HG03095 (cell line): ENCODE data around the gene ARID3A.
A peak's percentile ranks its signal among the peaks of the same experiment; 100 is the strongest.
"Not testable (repeated sequence)": the region's sequence is repeated elsewhere in the genome, so short reads cannot be mapped to it uniquely, and the experiment has no call there.

Experiments
- ATAC-seq: cut with Tn5 transposase; IDR thresholded peaks from one replicate; pipeline ENCODE4 v1.9.1; 2021; ENCODE audit warnings: moderate library complexity; ENCODE audit not compliant: unreplicated experiment

The ARID3A gene

DNA sequence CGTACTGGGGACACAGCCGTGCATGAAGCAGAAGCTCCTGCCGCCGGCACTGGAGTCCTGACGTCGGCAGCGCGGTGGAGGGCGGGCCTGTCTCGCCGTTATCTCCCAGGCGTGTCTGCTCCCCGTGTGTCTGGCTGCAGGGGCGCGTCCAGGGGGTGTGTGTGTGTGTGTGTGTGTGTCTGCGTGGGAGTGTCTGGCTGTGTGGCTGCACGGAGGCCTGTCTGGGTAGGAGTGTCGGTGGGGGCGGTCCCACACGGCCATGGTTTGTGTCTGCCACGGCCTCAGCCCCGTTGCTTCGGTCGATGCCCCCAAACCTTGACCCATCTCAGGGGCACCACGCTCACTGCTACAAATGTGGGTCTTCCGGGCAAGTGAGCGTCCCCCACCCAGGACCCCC, 18.3 kb downstream of the ARID3A start:
- ATAC-seq: no peak

DNA sequence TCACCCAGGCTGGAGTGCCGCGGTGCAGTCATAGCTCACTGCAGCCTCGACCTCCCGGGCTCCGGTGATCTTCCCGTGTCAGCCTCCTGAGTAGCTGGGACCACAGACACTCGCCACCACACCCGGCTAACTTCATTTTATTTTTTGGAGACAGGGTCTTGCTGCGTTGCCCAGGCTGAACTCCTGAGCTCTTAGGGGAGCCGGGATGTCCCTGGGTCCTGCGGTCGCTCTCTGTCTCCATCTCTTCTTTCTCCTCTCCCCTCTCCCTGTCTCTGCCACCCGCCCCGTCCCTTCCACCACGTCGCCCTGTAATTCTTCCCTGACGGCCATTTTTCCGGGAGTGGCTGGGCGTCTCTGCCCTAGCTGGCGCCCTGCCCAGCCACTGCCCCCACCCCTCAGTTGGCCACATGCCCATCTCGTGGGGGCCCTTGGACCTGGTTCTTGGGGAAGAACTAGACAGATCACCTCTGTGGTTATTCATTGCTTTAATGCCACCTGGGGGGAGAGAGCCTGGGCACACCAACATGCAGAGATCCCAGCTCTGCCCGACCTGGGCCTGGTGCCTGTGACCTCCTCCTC, 18.9 kb downstream of the ARID3A start:
- ATAC-seq: no peak

DNA sequence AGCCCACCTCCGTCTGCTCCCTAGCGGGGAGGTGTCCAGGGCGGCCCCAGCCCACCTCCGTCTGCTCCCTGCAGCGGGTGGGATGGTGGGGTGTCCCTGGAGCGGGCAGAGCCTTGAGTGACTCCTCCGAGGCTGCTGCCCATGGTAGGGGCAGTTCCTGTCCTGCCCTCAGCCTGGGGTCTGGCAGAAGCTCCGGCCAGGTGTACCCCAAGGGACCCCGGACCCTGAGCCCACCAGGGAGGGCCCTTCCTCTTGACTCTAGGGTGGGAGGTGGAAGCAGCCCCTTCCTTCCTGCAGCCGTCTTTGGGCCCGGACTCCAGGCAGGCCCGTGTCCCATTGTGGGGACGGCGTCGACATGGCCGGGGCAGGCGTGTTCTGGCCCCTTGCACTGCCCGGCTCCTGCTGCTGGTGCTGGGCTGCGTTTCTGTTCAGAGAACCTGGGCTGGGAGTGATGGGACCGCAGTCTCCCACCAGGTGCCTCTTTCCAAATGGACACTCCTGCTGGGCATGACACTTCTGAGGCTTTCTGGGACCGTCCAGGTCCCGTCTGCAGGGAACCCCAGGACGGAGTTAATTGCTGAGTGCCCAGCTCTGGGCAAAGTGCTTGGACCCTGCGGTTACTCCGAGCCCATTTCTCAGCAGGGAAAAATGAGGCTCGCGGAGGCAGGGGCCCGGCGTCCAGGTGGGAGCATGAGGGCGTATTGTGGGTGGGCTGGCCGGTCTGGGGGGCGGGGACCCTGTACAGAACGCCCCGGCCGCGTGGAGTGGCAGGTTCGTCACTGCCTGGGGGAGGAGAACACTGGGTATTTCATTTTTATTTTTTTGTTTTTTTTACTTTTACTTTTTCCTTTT, 19.8 kb downstream of the ARID3A start:
- ATAC-seq: no peak

GRCh38 chr19:947090-947706, 21.4 kb downstream of the ARID3A start:
- no peak for ATAC-seq

DNA sequence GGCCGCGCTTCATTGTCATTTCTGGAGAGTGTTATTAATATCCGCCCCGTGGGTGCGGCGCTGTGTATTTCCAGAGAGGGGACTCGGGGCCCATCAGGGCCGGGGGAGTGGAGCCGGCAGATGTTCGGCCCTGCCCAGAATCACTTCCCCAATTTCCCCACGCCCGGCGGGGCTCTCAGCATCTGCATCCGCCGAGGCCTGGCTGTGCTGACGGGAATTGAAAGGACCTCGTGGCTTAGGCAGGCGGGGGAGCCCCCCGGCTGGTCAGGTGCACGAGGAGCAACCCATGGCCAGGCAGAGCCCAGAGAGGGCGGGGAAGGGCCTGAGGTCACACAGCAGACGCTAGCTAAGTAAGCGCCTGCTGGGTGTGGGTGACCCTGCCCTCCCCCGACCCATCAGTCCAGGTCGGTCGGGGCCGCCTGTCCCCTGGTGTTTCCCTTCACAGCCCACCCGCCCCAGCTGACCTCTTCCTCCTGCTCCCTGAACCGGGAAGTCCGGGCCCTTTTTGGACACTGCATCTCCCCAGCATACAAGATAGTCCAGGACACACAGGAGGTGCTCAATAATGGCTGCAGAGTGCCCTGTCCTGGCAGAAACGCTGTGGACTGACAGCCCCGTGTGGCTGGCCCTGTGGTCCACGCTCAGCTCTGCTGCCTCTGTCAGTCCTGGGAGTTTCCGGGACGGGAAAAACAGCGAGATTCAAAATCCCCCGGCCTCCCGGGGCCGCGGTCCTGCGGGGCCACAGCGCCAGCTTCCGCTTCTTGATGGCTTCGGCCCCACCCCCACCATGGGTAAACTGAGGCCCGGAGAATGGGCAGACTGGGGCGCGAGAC, 22.1 kb downstream of the ARID3A start:
- peak; percentile 44 for ATAC-seq

GRCh38 chr19:948842-949496, 23.1 kb downstream of the ARID3A start:
- no peak for ATAC-seq

DNA sequence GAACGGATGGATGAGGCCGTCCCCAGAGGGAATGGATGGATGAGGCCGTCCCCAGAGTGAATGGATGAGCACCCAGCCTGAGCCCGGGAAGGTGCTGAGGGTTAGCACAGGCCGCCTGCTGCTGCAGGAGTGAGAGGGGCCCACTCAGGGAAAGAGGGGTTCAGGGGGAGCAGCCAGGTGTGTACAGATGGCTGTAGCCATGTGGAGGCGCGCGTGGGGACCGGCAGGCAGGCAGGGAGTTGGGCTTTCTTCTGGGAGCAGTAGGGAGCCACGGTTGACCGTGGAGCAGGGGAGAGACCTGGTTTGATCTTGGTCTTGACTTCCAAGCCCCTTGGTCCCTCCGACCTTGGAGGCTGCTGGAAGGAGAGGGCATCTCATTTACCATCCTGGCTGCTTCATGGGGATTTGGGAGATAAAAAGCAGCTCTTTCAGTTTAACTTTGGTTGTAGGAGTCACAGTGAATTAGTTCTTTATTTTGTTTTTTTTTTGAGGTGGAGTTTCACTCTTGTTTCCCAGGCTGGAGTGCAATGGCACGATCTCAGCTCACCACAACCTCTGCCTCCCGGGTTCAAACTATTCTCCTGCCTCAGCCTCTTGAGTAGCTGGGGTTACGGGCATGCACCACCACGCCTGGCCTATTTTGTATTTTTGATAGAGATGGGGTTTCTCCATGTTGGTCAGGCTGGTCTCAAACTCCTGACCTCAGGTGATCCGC, 24.7 kb downstream of the ARID3A start:
- ATAC-seq: no peak

DNA sequence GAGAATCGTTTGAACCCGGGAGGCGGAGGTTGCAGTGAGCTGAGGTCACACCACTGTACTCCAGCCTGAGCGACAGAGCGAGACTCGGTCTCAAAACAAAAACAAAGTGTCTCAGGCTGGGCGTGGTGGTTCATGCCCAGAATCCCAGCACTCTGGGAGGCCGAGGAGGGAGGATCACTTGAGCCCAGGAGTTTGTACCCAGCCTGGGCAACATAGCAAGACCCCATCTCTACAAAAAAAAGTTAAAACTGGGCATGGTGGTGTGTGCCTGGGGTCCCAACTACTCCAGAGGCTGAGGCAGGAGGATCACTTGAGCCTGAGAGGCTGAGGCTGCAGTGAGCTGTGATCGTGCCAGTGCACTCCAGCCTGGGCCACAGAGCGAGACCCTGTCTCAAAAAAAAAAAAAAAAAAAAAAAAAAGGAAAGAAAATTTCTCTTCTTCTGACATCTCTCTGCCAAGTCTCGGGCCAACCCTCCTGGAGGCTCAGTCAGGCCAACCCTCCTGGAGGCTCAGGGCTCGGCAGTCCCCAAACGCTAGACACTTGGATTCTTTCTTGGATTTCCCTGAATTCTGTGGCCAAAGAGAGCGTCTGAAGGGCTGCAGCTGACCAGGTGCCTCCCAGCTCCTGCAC, 26.3 kb downstream of the ARID3A start:
- no peak for ATAC-seq

DNA sequence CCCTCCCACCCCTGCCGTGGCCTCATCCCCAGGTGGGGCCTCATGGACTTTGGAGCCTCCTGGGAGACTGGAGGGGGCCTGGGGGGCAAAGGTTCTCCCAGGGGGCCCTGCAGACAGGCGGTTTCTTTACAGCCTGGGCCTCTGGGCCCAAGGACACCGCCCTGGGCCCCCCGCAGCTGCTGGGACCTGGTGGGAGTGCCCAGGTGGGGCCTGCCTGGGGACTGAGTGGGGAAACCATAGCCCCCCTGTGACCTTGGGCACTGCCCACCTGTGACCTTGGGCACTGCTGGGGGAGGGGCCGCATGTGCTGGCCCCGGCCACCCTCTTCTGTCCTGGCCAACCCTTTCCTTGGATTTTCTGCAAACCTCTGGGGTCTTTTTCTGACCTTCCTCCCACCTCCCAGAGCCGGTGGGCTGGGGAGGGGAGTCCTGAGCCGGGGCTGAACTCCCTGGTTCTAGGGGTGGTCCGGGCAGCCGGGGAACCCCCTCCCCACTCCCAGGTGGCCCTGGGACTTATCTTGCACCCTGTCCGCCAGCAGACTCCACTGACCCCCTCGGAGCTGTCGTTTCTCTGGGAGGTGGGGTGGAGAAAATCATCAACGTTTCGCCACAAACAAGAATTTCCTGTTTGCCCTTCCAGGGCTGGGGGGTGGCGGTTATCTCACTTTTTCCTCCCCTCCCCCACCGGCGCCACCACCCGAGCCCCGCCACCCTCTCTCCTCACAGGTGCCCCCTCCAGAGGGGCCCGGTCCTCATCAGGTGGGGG, 27.0 kb downstream of the ARID3A start:
- ATAC-seq: no peak

GRCh38 chr19:953445-954271, 27.8 kb downstream of the ARID3A start:
- no peak for ATAC-seq

DNA sequence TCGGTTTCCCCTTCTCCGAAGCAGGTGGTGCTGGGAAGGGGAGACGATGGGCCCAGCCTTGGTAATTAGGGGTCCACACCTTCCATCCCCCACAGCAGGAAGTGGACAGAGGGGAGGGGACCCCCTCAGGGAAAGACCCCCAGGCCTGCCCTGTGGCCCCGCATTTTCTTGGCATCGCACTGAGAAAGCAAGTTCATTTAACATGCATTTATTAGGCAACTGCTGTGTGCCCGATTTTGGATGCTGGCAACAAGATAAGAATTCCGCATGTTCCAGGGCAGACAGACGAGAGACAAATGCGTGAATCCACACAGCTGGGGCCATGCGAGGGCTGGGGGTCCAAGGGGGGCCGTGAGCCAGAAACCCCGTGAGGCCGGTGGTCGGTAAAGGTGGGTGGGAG, 28.4 kb downstream of the ARID3A start:
- ATAC-seq: no peak

GRCh38 chr19:954672-955494, 29.0 kb downstream of the ARID3A start:
- no peak for ATAC-seq

- no peak for ATAC-seq
These were observed 30.2 kb downstream of the ARID3A start for GRCh38 chr19:955803-956765.

GRCh38 chr19:956766-957440, 31.1 kb downstream of the ARID3A start:
- ATAC-seq: no peak

- not testable (repeated sequence) for ATAC-seq
These were observed 31.7 kb downstream of the ARID3A start for GRCh38 chr19:957578-957977.
